H1 (cell line): ENCODE measurements around the gene FGFBP2. TPM values are rescaled to one million over a fixed set of nuclear protein-coding genes. Genes with fewer than 3 reads are reported as not detected.

Source experiments
- CTCF ChIA-PET: fragments of 300-600 bp; sonication (Branson Sonifier 250); formaldehyde crosslinking; loops from one replicate; lab custom pipeline; 2021; ENCODE audit not compliant: partially characterized antibody; lab: Charles Lee
- POLR2A ChIA-PET: fragments of 300-600 bp; sonication (Branson Sonifier 250); formaldehyde crosslinking; loops from one replicate; lab custom pipeline; 2021; ENCODE audit warnings: inconsistent platforms; ENCODE audit not compliant: partially characterized antibody; lab: Charles Lee
- DNase-seq, 2 experiments: peaks; one replicate each; pipeline versions ENCODE4 v3.0.0 to v3.0.0-alpha.2; 2010 to 2022; ENCODE audit warnings: low spot score in 2 of 2, low read depth in 1 of 2, mixed read lengths in 1 of 2
- FAIRE-seq: peaks from 2 replicates; lab custom pipeline; 2011; peaks lifted over from hg19 to GRCh38; lab: Jason Lieb, UNC
- H2AFZ ChIP-seq: 2 replicates; pipeline ENCODE4 v1.8.1; 2012; ENCODE audit warnings: low read length, inconsistent platforms
- H2AK5ac ChIP-seq: 2 replicates; pipeline ENCODE4 v1.6.1; 2013; ENCODE audit warnings: low read depth, low read length
- H2BK120ac ChIP-seq: replicated peaks from 2 replicates; pipeline ENCODE3; 2013; ENCODE audit warnings: low read depth, low read length, inconsistent platforms
- H2BK12ac ChIP-seq: 2 replicates; pipeline ENCODE4 v1.6.1; 2013; ENCODE audit warnings: low read depth, low read length
- H2BK15ac ChIP-seq: 2 replicates; pipeline ENCODE4 v1.6.1; 2013; ENCODE audit warnings: low read length
- H2BK20ac ChIP-seq: 2 replicates; pipeline ENCODE4 v1.6.1; 2013; ENCODE audit warnings: low read length
- H2BK5ac ChIP-seq: 2 replicates; pipeline ENCODE4 v1.6.1; 2013; ENCODE audit warnings: low read depth, low read length
- H3K14ac ChIP-seq: 2 replicates; pipeline ENCODE4 v1.6.1; 2013; ENCODE audit warnings: inconsistent platforms; ENCODE audit not compliant: insufficient read length
- H3K18ac ChIP-seq: 2 replicates; pipeline ENCODE4 v1.6.1; 2013; ENCODE audit warnings: low read length; ENCODE audit errors: extremely low read depth
- H3K23ac ChIP-seq: 2 replicates; pipeline ENCODE4 v1.6.1; 2013; ENCODE audit warnings: inconsistent platforms; ENCODE audit not compliant: insufficient read length
- H3K23me2 ChIP-seq: 2 replicates; pipeline ENCODE4 v1.6.1; 2013; ENCODE audit warnings: low read depth, low read length
- H3K27ac ChIP-seq: 2 replicates; pipeline ENCODE4 v1.6.1; 2011; ENCODE audit warnings: low read depth, low read length, inconsistent platforms
- H3K27me3 ChIP-seq, 4 experiments: replicated peaks in 1 of 4; 1 replicate in 1 of 4; 2 replicates in 3 of 4; pipeline versions ENCODE4 v1.6.1 to v1.8.1; 2011 to 2013; ENCODE audit warnings: low read length in 3 of 4, mild to moderate bottlenecking in 3 of 4, inconsistent platforms in 2 of 4, mixed read lengths in 2 of 4, moderate library complexity in 1 of 4; ENCODE audit not compliant: control insufficient read depth in 3 of 4, insufficient read depth in 3 of 4; ENCODE audit errors: extremely low read depth in 1 of 4
- H3K36me3 ChIP-seq, 4 experiments: 2 replicates each; pipeline versions ENCODE4 v1.6.1 to v1.8.1; 2011 to 2013; ENCODE audit warnings: mild to moderate bottlenecking in 4 of 4, low read length in 3 of 4, moderate library complexity in 2 of 4, control low read depth in 1 of 4, inconsistent platforms in 1 of 4; ENCODE audit not compliant: insufficient read depth in 4 of 4, control insufficient read depth in 2 of 4
- H3K4ac ChIP-seq: replicated peaks from 2 replicates; pipeline ENCODE3; 2013; ENCODE audit warnings: low read length, low read depth, mixed read lengths, inconsistent platforms; ENCODE audit not compliant: insufficient read length
- H3K4me1 ChIP-seq, 4 experiments: replicated peaks in 1 of 4; 1 replicate in 1 of 4; 2 replicates in 3 of 4; pipeline versions ENCODE4 v1.6.1 to v1.8.1; 2011 to 2013; ENCODE audit warnings: low read length in 3 of 4, inconsistent platforms in 2 of 4, mixed read lengths in 1 of 4; ENCODE audit not compliant: insufficient read depth in 4 of 4, control insufficient read depth in 3 of 4
- H3K4me2 ChIP-seq, 2 experiments: 2 replicates each; pipeline versions ENCODE4 v1.6.1 to v1.8.1; 2011 to 2013; ENCODE audit warnings: low read depth in 2 of 2, low read length in 2 of 2, control low read depth in 1 of 2, inconsistent platforms in 1 of 2, mild to moderate bottlenecking in 1 of 2; ENCODE audit not compliant: insufficient read depth in 1 of 2
- H3K4me3 ChIP-seq, 4 experiments: fragments of 200-600, 300-600 bp in 1 of 4; sonication (generic), shearing (Covaris generic), sonication (Bioruptor Twin) in 1 of 4; 2 replicates each; pipeline versions ENCODE4 v1.5.1 to v1.8.1; 2011 to 2016; ENCODE audit warnings: low read length in 4 of 4, low read depth in 3 of 4, control low read depth in 2 of 4, inconsistent platforms in 2 of 4, mild to moderate bottlenecking in 2 of 4, mixed read lengths in 1 of 4, moderate library complexity in 1 of 4; ENCODE audit not compliant: insufficient read depth in 2 of 4; ENCODE audit errors: extremely low read depth in 1 of 4
- H3K56ac ChIP-seq: replicated peaks from 2 replicates; pipeline ENCODE3; 2013; ENCODE audit warnings: low read depth, mild to moderate bottlenecking, mixed read lengths, low read length, inconsistent platforms; ENCODE audit not compliant: insufficient read length
- H3K79me1 ChIP-seq: 2 replicates; pipeline ENCODE4 v1.6.1; 2013; ENCODE audit warnings: low read depth, low read length, control low read depth
- H3K79me2 ChIP-seq, 2 experiments: 2 replicates each; pipeline versions ENCODE4 v1.6.1 to v1.8.1; 2012 to 2013; ENCODE audit warnings: low read length in 2 of 2, mild to moderate bottlenecking in 2 of 2, inconsistent platforms in 1 of 2; ENCODE audit not compliant: insufficient read depth in 2 of 2, control insufficient read depth in 1 of 2
- H3K9ac ChIP-seq, 4 experiments: replicated peaks in 1 of 4; 1 replicate in 1 of 4; 2 replicates in 3 of 4; pipeline versions ENCODE4 v1.6.1 to v1.8.1; 2011 to 2013; ENCODE audit warnings: low read depth in 3 of 4, low read length in 3 of 4, control low read depth in 2 of 4, mild to moderate bottlenecking in 2 of 4, moderate library complexity in 2 of 4, inconsistent platforms in 1 of 4; ENCODE audit errors: extremely low read depth in 1 of 4
- H3K9me3 ChIP-seq, 2 experiments: 2 replicates each; pipeline versions ENCODE4 v1.6.1 to v1.8.1; 2012 to 2013; ENCODE audit warnings: mild to moderate bottlenecking in 2 of 2, moderate library complexity in 2 of 2, control low read depth in 1 of 2, inconsistent platforms in 1 of 2, low read depth in 1 of 2, low read length in 1 of 2, mixed read lengths in 1 of 2; ENCODE audit not compliant: insufficient read depth in 2 of 2
- H4K20me1 ChIP-seq, 2 experiments: replicated peaks in 1 of 2; 2 replicates each; pipeline versions ENCODE3 to v1.8.1; 2011 to 2013; ENCODE audit warnings: inconsistent platforms in 2 of 2, low read length in 2 of 2, mild to moderate bottlenecking in 1 of 2; ENCODE audit not compliant: insufficient read depth in 2 of 2, control insufficient read depth in 1 of 2
- H4K5ac ChIP-seq: 2 replicates; pipeline ENCODE4 v1.6.1; 2013; ENCODE audit warnings: low read length, low read depth, mixed read lengths, inconsistent platforms; ENCODE audit not compliant: insufficient read length
- H4K8ac ChIP-seq: 2 replicates; pipeline ENCODE4 v1.8.0; 2013; ENCODE audit warnings: mild to moderate bottlenecking, moderate library complexity, low read length, inconsistent platforms; ENCODE audit not compliant: insufficient read depth; ENCODE audit errors: extremely low read depth
- H4K91ac ChIP-seq: replicated peaks from 2 replicates; pipeline ENCODE3; 2013; ENCODE audit warnings: low read length, mixed read lengths, inconsistent platforms; ENCODE audit not compliant: insufficient read length
- BCL11A ChIP-seq, 2 experiments: IDR thresholded peaks; one replicate each; pipeline ENCODE4 v1.6.1; 2011; ENCODE audit warnings: low read depth in 2 of 2, low read length in 2 of 2, mild to moderate bottlenecking in 2 of 2
- GABPA ChIP-seq: IDR thresholded peaks from 2 replicates; pipeline ENCODE4 v1.6.1; 2011; ENCODE audit warnings: mild to moderate bottlenecking, low read length, moderate library complexity, borderline replicate concordance; ENCODE audit not compliant: insufficient read depth
- HDAC6 ChIP-seq: IDR thresholded peaks from one replicate; pipeline ENCODE4 v1.7.1; 2012; ENCODE audit warnings: low read depth, mild to moderate bottlenecking, inconsistent platforms, low read length, moderate library complexity
- KDM1A ChIP-seq: fragments of 200-600, 300-600 bp; sonication (generic); IDR thresholded peaks from 2 replicates; pipeline ENCODE4 v1.7.1; 2016; ENCODE audit warnings: mild to moderate bottlenecking, low read length, borderline replicate concordance
- POU5F1 ChIP-seq: IDR thresholded peaks from 2 replicates; pipeline ENCODE4 v1.6.1; 2011; ENCODE audit warnings: low read depth, mild to moderate bottlenecking, low read length, moderate library complexity
- ZNF274 ChIP-seq: IDR thresholded peaks from 2 replicates; pipeline ENCODE4 v1.7.0; 2012; ENCODE audit warnings: low read length, borderline replicate concordance; ENCODE audit errors: extremely low read depth
- WGBS, 2 experiments: shearing (Covaris generic) in 1 of 2; methylation state at CpG; one replicate each; pipeline versions ENCODE4 v1.1.6 to v1.1.7; 2013 to 2015; ENCODE audit warnings: low lambda C conversion rate in 2 of 2, mixed read lengths in 2 of 2, inconsistent platforms in 1 of 2, low coverage in 1 of 2, missing lambda C conversion rate in 1 of 2; ENCODE audit not compliant: insufficient replicate concordance in 2 of 2, insufficient coverage in 1 of 2, insufficient read length in 1 of 2; ENCODE audit errors: extremely low coverage in 1 of 2, missing lambda C conversion rate in 1 of 2; 5-methylcytosine and 5-hydroxymethylcytosine counted together
- polyA plus RNA-seq, 7 experiments: library from polyadenylated mRNA; depleted of rRNA in 3 of 7; stranded (reverse) in 5 of 7; unstranded in 2 of 7; fragments of >200 nt in 5 of 7; fragments of 200-250 nt in 2 of 7; gene quantifications; 1 replicate in 5 of 7; 2 replicates in 1 of 7; 4 replicates in 1 of 7; pipeline versions ENCODE4 v1.2.1 to v1.2.3, GENCODE V29; 2011 to 2013; ENCODE audit warnings: missing spikeins in 2 of 7, mixed read lengths in 2 of 7
- total RNA-seq: library from RNA; stranded (reverse); fragmentation: NEBNext Ultra II Directional; extraction: Animal tissue kit (Norgen Biotek cat#: 25700); gene quantifications from 2 replicates; pipeline ENCODE4 v1.2.1, GENCODE V29; 2021

The FGFBP2 gene
- total and polyA plus RNA-seq, 2 of the 8 experiments (the other 6 are each of a cell fraction or from before 2014, with no cell fraction given) = 0.15 TPM; not detected in 1

GRCh38 chr4:15989424-15989823, 26.4 kb upstream of the FGFBP2 start:
- H2BK20ac ChIP-seq = no peak overlapping the region
- H3K4me3 ChIP-seq = no peak overlapping the region
- CTCF ChIA-PET = interaction anchor here (1.1 to 1.2 kb wide), 3 partner anchors 107 to 207 kb away, joined by 3 to 4 read pairs (median 3); no protein-coding TSS in a partner anchor
- H3K4me1 ChIP-seq = no peaks in the 10 kb centered on the region
- no peak overlapping the region for H3K23ac ChIP-seq
- 0 out of 4 replicates have a peak, but pooled peaks cover 2 to 4% of the 10 kb centered on the region in 2 experiments for H3K9me3 ChIP-seq
- H2BK5ac ChIP-seq = no peak overlapping the region
- WGBS, 2 experiments = 77% methylated on average over 6 of the region's 6 CpGs; no CpG with 5 or more reads in 1 of the 2 experiments
- no peak overlapping the region for H3K18ac ChIP-seq
- H3K27me3 ChIP-seq = no peaks in the 10 kb centered on the region
- FAIRE-seq (no peak), DNase-seq (no peak)
- POLR2A ChIA-PET = interaction anchor here (0.8 kb wide), 1 partner anchor 14 kb away, joined by 3 read pairs; no protein-coding TSS in a partner anchor
- no peak overlapping the region for H2BK120ac ChIP-seq
- no peak overlapping the region for H3K27ac ChIP-seq
- H4K20me1 ChIP-seq = peaks cover 0 to 1% of the 10 kb centered on the region in 2 experiments
- no peak overlapping the region for H2BK15ac ChIP-seq
- no peak overlapping the region for H3K4ac ChIP-seq
- H3K4me2 ChIP-seq = no peak overlapping the region
- no peaks in the 10 kb centered on the region for H3K79me2 ChIP-seq
- H2AK5ac ChIP-seq = no peak overlapping the region
- peaks cover 18 to 86% (median 63%) of the 10 kb centered on the region in 4 experiments for H3K36me3 ChIP-seq
- H3K56ac ChIP-seq = no peak overlapping the region
- no peak overlapping the region for H4K5ac ChIP-seq
- no peak overlapping the region for H2AFZ ChIP-seq
- H4K91ac ChIP-seq = no peak overlapping the region
- H4K8ac ChIP-seq = no peak overlapping the region
- H2BK12ac ChIP-seq = no peak overlapping the region
- H3K79me1 ChIP-seq = no peaks in the 10 kb centered on the region
- H3K14ac ChIP-seq = no peak overlapping the region
- no peak overlapping the region for H3K9ac ChIP-seq
- no peaks in the 10 kb centered on the region; the same call in 1 of the 2 replicates for H3K23me2 ChIP-seq
- TF ChIP-seq BCL11A (IDR thresholded peaks at IDR 0.05; ENCODE audit: low read depth in 2 of 2, low read length in 2 of 2) (no peak), KDM1A (no peak), ZNF274 (no peak), HDAC6 (no peak), GABPA (no peak), POU5F1 (no peak)
